HEK293 (cell line): ENCODE results near the gene LYPD4.
A peak's percentile ranks its signal among the peaks of the same experiment; 100 is the strongest.

Experiments used
- CTCF ChIA-PET: fragments of 350-600 bp; formaldehyde crosslinking; extraction: SDS; loops from one replicate; lab custom pipeline; 2021; ENCODE audit warnings: antibody characterized with exemption; lab: Yijun Ruan, JAX
- POLR2A ChIA-PET: fragments of 300-600 bp; formaldehyde crosslinking; extraction: SDS; loops from one replicate; lab custom pipeline; 2020; ENCODE audit warnings: antibody characterized with exemption, inconsistent platforms; lab: Yijun Ruan, JAX
- H3K27ac ChIP-seq: fragments of 200-500 bp; sonication (Bioruptor generic); 2 replicates; pipeline ENCODE4 v1.5.1; 2014; ENCODE audit warnings: low read depth, low read length, control low read depth, inconsistent platforms; ENCODE audit errors: extremely low read depth
- H3K36me3 ChIP-seq, 2 experiments: fragments of 200-500 bp in 1 of 2; sonication (Bioruptor generic) in 1 of 2; 1 replicate in 1 of 2; 2 replicates in 1 of 2; pipeline ENCODE4 v1.5.1; 2014 to 2017; ENCODE audit warnings: inconsistent platforms in 2 of 2, low read length in 2 of 2; ENCODE audit not compliant: control insufficient read depth in 2 of 2, insufficient read depth in 1 of 2
- H3K4me1 ChIP-seq: fragments of 200-500 bp; sonication (Bioruptor generic); 2 replicates; pipeline ENCODE4 v1.5.1; 2014; ENCODE audit warnings: mild to moderate bottlenecking, low read length, inconsistent platforms; ENCODE audit not compliant: control insufficient read depth, insufficient read depth
- H3K4me3 ChIP-seq: 2 replicates; pipeline ENCODE4 v1.5.1; 2011; ENCODE audit warnings: low read depth, mild to moderate bottlenecking, control low read depth, low read length, moderate library complexity
- H3K9me3 ChIP-seq: fragments of 200-500 bp; sonication (Bioruptor generic); 2 replicates; pipeline ENCODE4 v1.5.1; 2014; ENCODE audit warnings: low read depth, low read length, inconsistent platforms; ENCODE audit not compliant: control insufficient read depth, insufficient read depth
- AEBP2 ChIP-seq: fragments of 450-650 bp; formaldehyde crosslinking; IDR thresholded peaks from 2 replicates; pipeline ENCODE4 v1.5.1; 2016; ENCODE audit warnings: missing biosample characterization, missing genetic modification characterization, borderline replicate concordance
- EGR2 ChIP-seq: fragments of 450-650 bp; formaldehyde crosslinking; IDR thresholded peaks from 2 replicates; pipeline ENCODE4 v1.5.1; 2016; ENCODE audit warnings: low read depth, missing biosample characterization, missing genetic modification characterization
- GLI4 ChIP-seq: fragments of 450-650 bp; formaldehyde crosslinking; IDR thresholded peaks from 2 replicates; pipeline ENCODE4 v1.5.1; 2016; ENCODE audit warnings: missing biosample characterization, missing genetic modification characterization
- KLF10 ChIP-seq: fragments of 450-650 bp; IDR thresholded peaks from 2 replicates; pipeline ENCODE4 v1.5.1; 2018; ENCODE audit warnings: missing biosample characterization, mild to moderate bottlenecking, missing genetic modification characterization
- KLF9 ChIP-seq: fragments of 450-650 bp; formaldehyde crosslinking; IDR thresholded peaks from 2 replicates; pipeline ENCODE4 v1.5.1; 2016; ENCODE audit warnings: missing biosample characterization, missing genetic modification characterization, low read depth
- SALL2 ChIP-seq: fragments of 450-650 bp; formaldehyde crosslinking; IDR thresholded peaks from 2 replicates; pipeline ENCODE4 v1.5.0; 2017; ENCODE audit warnings: missing biosample characterization, mild to moderate bottlenecking, missing genetic modification characterization, borderline replicate concordance
- SCRT2 ChIP-seq: fragments of 450-650 bp; formaldehyde crosslinking; IDR thresholded peaks from 2 replicates; pipeline ENCODE4 v1.5.1; 2016; ENCODE audit warnings: missing biosample characterization, missing genetic modification characterization
- SP7 ChIP-seq: fragments of 450-650 bp; formaldehyde crosslinking; IDR thresholded peaks from 2 replicates; pipeline ENCODE4 v1.5.1; 2016; ENCODE audit warnings: missing biosample characterization, missing genetic modification characterization
- YY1 ChIP-seq: fragments of 450-650 bp; formaldehyde crosslinking; IDR thresholded peaks from 2 replicates; pipeline ENCODE4 v1.5.1; 2018; ENCODE audit warnings: missing biosample characterization, missing genetic modification characterization
- ZBTB21 ChIP-seq: fragments of 450-650 bp; formaldehyde crosslinking; IDR thresholded peaks from 2 replicates; pipeline ENCODE4 v1.5.1; 2017; ENCODE audit warnings: missing biosample characterization, missing genetic modification characterization
- ZFHX2 ChIP-seq: fragments of 450-650 bp; formaldehyde crosslinking; conservative IDR thresholded peaks from 2 replicates; pipeline ENCODE4 v1.5.1; 2016; ENCODE audit warnings: missing biosample characterization, missing genetic modification characterization
- ZFP37 ChIP-seq: fragments of 450-650 bp; formaldehyde crosslinking; IDR thresholded peaks from 2 replicates; pipeline ENCODE4 v1.5.1; 2016; ENCODE audit warnings: missing biosample characterization, missing genetic modification characterization
- ZIC2 ChIP-seq: fragments of 450-650 bp; formaldehyde crosslinking; IDR thresholded peaks from 2 replicates; pipeline ENCODE4 v1.5.1; 2016; ENCODE audit warnings: missing biosample characterization, missing genetic modification characterization
- ZNF148 ChIP-seq: fragments of 450-650 bp; formaldehyde crosslinking; IDR thresholded peaks from 2 replicates; pipeline ENCODE4 v1.5.0; 2017; ENCODE audit warnings: missing biosample characterization, missing genetic modification characterization, borderline replicate concordance
- ZNF202 ChIP-seq: fragments of 450-650 bp; formaldehyde crosslinking; IDR thresholded peaks from 2 replicates; pipeline ENCODE4 v1.5.1; 2016; ENCODE audit warnings: missing biosample characterization, missing genetic modification characterization, borderline replicate concordance
- ZNF223 ChIP-seq: fragments of 450-650 bp; formaldehyde crosslinking; IDR thresholded peaks from 2 replicates; pipeline ENCODE4 v1.5.1; 2016; ENCODE audit warnings: missing biosample characterization, missing genetic modification characterization
- ZNF280D ChIP-seq: fragments of 450-650 bp; formaldehyde crosslinking; IDR thresholded peaks from 2 replicates; pipeline ENCODE4 v1.5.1; 2016; ENCODE audit warnings: missing biosample characterization, missing genetic modification characterization
- ZNF366 ChIP-seq: fragments of 450-650 bp; formaldehyde crosslinking; conservative IDR thresholded peaks from 2 replicates; pipeline ENCODE4 v1.5.1; 2016; ENCODE audit warnings: missing biosample characterization, missing genetic modification characterization
- ZNF501 ChIP-seq: fragments of 450-650 bp; formaldehyde crosslinking; IDR thresholded peaks from 2 replicates; pipeline ENCODE4 v1.5.1; 2016; ENCODE audit warnings: missing biosample characterization, missing genetic modification characterization
- ZNF530 ChIP-seq: fragments of 450-650 bp; formaldehyde crosslinking; IDR thresholded peaks from 2 replicates; pipeline ENCODE4 v1.5.1; 2016; ENCODE audit warnings: low read depth, missing biosample characterization, missing genetic modification characterization
- ZNF555 ChIP-seq: fragments of 450-650 bp; formaldehyde crosslinking; conservative IDR thresholded peaks from 2 replicates; pipeline ENCODE4 v1.5.1; 2017; ENCODE audit warnings: missing biosample characterization, mild to moderate bottlenecking, missing genetic modification characterization, inconsistent platforms
- ZNF704 ChIP-seq: fragments of 450-650 bp; formaldehyde crosslinking; IDR thresholded peaks from 2 replicates; pipeline ENCODE4 v1.5.1; 2016; ENCODE audit warnings: missing biosample characterization, missing genetic modification characterization

Gene LYPD4

GRCh38 chr19:41883821-41884733 lies 39.6 kb upstream of the LYPD4 start:
- peak overlapping the region; percentile 85 for H3K4me3 ChIP-seq
- peaks cover 3 to 15% of the 10 kb centered on the region in 2 experiments for H3K36me3 ChIP-seq
- peaks cover 11% of the 10 kb centered on the region; the same call in 1 of the 2 replicates for H3K4me1 ChIP-seq
- H3K9me3 ChIP-seq = no peaks in the 10 kb centered on the region
- POLR2A ChIA-PET = interaction anchor here (0.6 to 5.1 kb wide), 13 partner anchors 9 to 75 kb away, joined by 3 to 68 read pairs (median 6); partner anchors contain the start of genes RABAC1 and RPS19
- peak overlapping the region; percentile 62; the same call in 1 of the 2 replicates for H3K27ac ChIP-seq
- CTCF ChIA-PET = interaction anchor here (1.1 to 3.8 kb wide), 5 partner anchors 11 to 145 kb away, joined by 4 to 22 read pairs (median 5); partner anchors contain the start of genes RABAC1 and RPS19
- peak; percentile 82; the same call in 1 of the 2 replicates for TF ChIP-seq YY1
- no peak; the same call in 1 of the 2 replicates for TF ChIP-seq GLI4 (tag by site-specific recombination)
- TF ChIP-seq KLF10 (tag by site-specific recombination) = no peak; the same call in 1 of the 2 replicates
- TF ChIP-seq ZIC2 = peak; percentile 65
- peak; percentile 75 for TF ChIP-seq ZFHX2 (tag by site-specific recombination)
- TF ChIP-seq SP7 (tag by site-specific recombination) = peak; percentile 95
- peak; percentile 56; the same call in 1 of the 2 replicates for TF ChIP-seq ZNF280D (tag by site-specific recombination)
- peak; percentile 45; the same call in 1 of the 2 replicates for TF ChIP-seq SCRT2
- peak; percentile 58; the same call in 1 of the 2 replicates for TF ChIP-seq EGR2 (tag by site-specific recombination)
- TF ChIP-seq ZNF223 (tag by site-specific recombination) = no peak
- no peak for TF ChIP-seq ZNF366 (tag by site-specific recombination)
- peak; percentile 94 for TF ChIP-seq ZNF501 (tag by site-specific recombination)
- no peak for TF ChIP-seq SALL2 (tag by site-specific recombination)
- no peak for TF ChIP-seq ZNF555 (tag by site-specific recombination)
- peak; percentile 87 for TF ChIP-seq ZBTB21
- no peak for TF ChIP-seq ZNF530 (tag by site-specific recombination)
- TF ChIP-seq AEBP2 (tag by site-specific recombination) = no peak
- TF ChIP-seq ZFP37 (tag by site-specific recombination) = peak; percentile 87; the same call in 1 of the 2 replicates
- peak; percentile 90 for TF ChIP-seq KLF9 (tag by site-specific recombination)
- TF ChIP-seq ZNF202 (tag by site-specific recombination) = no peak
- TF ChIP-seq ZNF704 (tag by site-specific recombination) = no peak
- peak; percentile 98 for TF ChIP-seq ZNF148 (tag by site-specific recombination)
